GM18907 (cell line): ENCODE measurements around the gene VGLL4.

Experiments
- ATAC-seq: cut with Tn5 transposase; IDR thresholded peaks from one replicate; pipeline ENCODE4 v1.9.1; 2021; ENCODE audit warnings: mild to moderate bottlenecking, moderate library complexity; ENCODE audit not compliant: unreplicated experiment

Gene VGLL4

GRCh38 chr3:11509173-11510000 lies 134.3 kb downstream of the VGLL4 start:
- ATAC-seq = no peak

GRCh38 chr3:11508346-11509172 lies 135.2 kb downstream of the VGLL4 start:
- ATAC-seq = no peak

- ATAC-seq = no peak
These were observed 136.0 kb downstream of the VGLL4 start for GRCh38 chr3:11507719-11508118.
